ENCODE data around the gene PBX1. TPM values are rescaled to one million over a fixed set of nuclear protein-coding genes. Genes with fewer than 3 reads are reported as not detected.

Gene PBX1
- total RNA-seq, 1 donor from 2014 or later, result 29.7 TPM

GRCh38 chr1:164635803-164636731 is 77.1 kb downstream of the PBX1 start:
- no peak overlapping the region for H3K4me3 Mint-ChIP-seq (ENCODE audit: unreplicated experiment)
- peaks cover 8% of the 10 kb centered on the region for H3K4me1 Mint-ChIP-seq (ENCODE audit: unreplicated experiment)
- DNase-seq (ENCODE audit: extremely low spot score, unreplicated experiment), result no peak
- H3K27ac Mint-ChIP-seq (ENCODE audit: unreplicated experiment), result no peak overlapping the region
- no peaks in the 10 kb centered on the region for H3K27me3 Mint-ChIP-seq (ENCODE audit: unreplicated experiment)
- H3K9me3 Mint-ChIP-seq (ENCODE audit: unreplicated experiment), result no peaks in the 10 kb centered on the region
- no peaks in the 10 kb centered on the region for H3K36me3 Mint-ChIP-seq (ENCODE audit: unreplicated experiment)
- no peak for TF ChIP-seq CTCF (IDR thresholded peaks at IDR 0.05)

- H3K9me3 Mint-ChIP-seq (ENCODE audit: unreplicated experiment), result no peaks in the 10 kb centered on the region
- no peak for DNase-seq (ENCODE audit: extremely low spot score, unreplicated experiment)
Measured at GRCh38 chr1:164636757-164637156, 77.8 kb downstream of the PBX1 start.

GRCh38 chr1:164637461-164638375 is 78.7 kb downstream of the PBX1 start:
- H3K4me3 Mint-ChIP-seq (ENCODE audit: unreplicated experiment), result no peak overlapping the region

More at GRCh38 chr1:164636757-164637156, 77.8 kb downstream of the PBX1 start:
- Mint-ChIP-seq H3K27me3 (ENCODE audit: unreplicated experiment) (no peaks in the 10 kb centered on the region), H3K4me3 (ENCODE audit: unreplicated experiment) (no peak overlapping the region), H3K36me3 (ENCODE audit: unreplicated experiment) (no peaks in the 10 kb centered on the region), H3K27ac (ENCODE audit: unreplicated experiment) (no peak overlapping the region), H3K4me1 (ENCODE audit: unreplicated experiment) (peaks cover 8% of the 10 kb centered on the region)
- no peak for TF ChIP-seq CTCF (IDR thresholded peaks at IDR 0.05)

GRCh38 chr1:164638492-164639202 is 79.7 kb downstream of the PBX1 start:
- Mint-ChIP-seq H3K9me3 (ENCODE audit: unreplicated experiment) (no peaks in the 10 kb centered on the region), H3K36me3 (ENCODE audit: unreplicated experiment) (peaks cover 2% of the 10 kb centered on the region), H3K27me3 (ENCODE audit: unreplicated experiment) (no peaks in the 10 kb centered on the region), H3K4me3 (ENCODE audit: unreplicated experiment) (no peak overlapping the region), H3K27ac (ENCODE audit: unreplicated experiment) (no peak overlapping the region), H3K4me1 (ENCODE audit: unreplicated experiment) (peaks cover 8% of the 10 kb centered on the region)
- no peak for TF ChIP-seq CTCF (IDR thresholded peaks at IDR 0.05)
- DNase-seq (ENCODE audit: extremely low spot score, unreplicated experiment), result no peak

More at GRCh38 chr1:164637461-164638375, 78.7 kb downstream of the PBX1 start:
- H3K27ac Mint-ChIP-seq (ENCODE audit: unreplicated experiment), result no peak overlapping the region
- no peak for TF ChIP-seq CTCF (IDR thresholded peaks at IDR 0.05)
- no peak for DNase-seq (ENCODE audit: extremely low spot score, unreplicated experiment)
- H3K27me3 Mint-ChIP-seq (ENCODE audit: unreplicated experiment), result no peaks in the 10 kb centered on the region
- H3K36me3 Mint-ChIP-seq (ENCODE audit: unreplicated experiment), result peaks cover 2% of the 10 kb centered on the region
- no peaks in the 10 kb centered on the region for H3K9me3 Mint-ChIP-seq (ENCODE audit: unreplicated experiment)
- peaks cover 8% of the 10 kb centered on the region for H3K4me1 Mint-ChIP-seq (ENCODE audit: unreplicated experiment)

All from osteocyte (in vitro differentiated cells).